ENCODE measurements around the gene NMRK2. TPM values are rescaled to one million over a fixed set of nuclear protein-coding genes. Genes with fewer than 3 reads are reported as not detected.

NMRK2 gene
- total RNA-seq, 1 experiment from 2014 or later: 60.0 TPM

DNA sequence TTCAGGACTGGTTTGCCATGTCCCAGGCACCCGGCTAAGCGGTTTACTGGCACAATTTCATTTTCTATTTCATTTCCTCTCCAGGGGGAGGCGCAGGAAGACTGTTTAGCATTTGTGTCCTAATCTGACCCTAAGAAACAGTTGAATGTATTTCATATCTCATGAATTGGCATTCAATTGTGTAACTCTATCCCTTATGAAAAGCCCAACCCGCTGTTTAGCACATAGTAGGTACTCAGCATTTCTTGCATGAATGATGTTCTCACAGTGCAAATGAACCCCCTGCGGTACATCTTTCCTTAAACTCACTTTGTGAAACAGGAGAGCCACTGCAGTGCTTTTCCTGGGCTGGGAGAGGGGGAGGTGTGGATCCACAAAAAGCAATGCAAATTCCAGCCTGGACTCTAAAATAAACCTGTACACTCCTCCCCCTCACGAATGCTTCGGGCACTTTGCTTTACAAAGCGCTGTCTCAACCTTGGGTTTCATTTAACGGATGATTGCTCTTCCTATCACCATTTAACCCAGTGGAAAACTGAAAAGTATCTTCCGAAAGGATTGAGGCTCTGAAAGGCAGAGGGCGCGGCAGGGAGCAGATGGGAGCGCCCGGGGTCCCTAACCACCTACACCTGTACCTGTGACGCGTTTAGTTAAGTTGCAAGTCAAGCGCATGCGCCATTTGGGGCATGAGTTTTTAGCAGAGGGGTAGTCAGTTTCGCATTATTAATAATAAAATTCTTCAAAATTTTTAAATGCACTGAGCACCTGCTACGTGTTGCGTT, 53.6 kb downstream of the NMRK2 start:
- Mint-ChIP-seq H3K4me3 (peak overlapping the region; percentile 97 to 99), H3K36me3 (ENCODE audit: insufficient read depth in 1 of 3, low read depth in 3 of 3) (peaks cover 33 to 42% (median 37%) of the 10 kb centered on the region in 3 experiments), H3K4me1 (peaks cover 35 to 42% of the 10 kb centered on the region in 2 experiments), H3K27me3 (ENCODE audit: low read depth) (peaks cover 9% of the 10 kb centered on the region), H3K27ac (peak overlapping the region; percentile 90 to 98 (median 97); a peak in 6 of 7 replicates), H3K9me3 (peaks cover 0 to 4% of the 10 kb centered on the region in 2 experiments; a peak in 3 of 5 replicates)
- Histone ChIP-seq H4K91ac (ENCODE audit: insufficient read length, low read depth, low read length) (no peak overlapping the region), H3K79me1 (ENCODE audit: insufficient read depth, low read depth, low read length, poor library complexity, severe bottlenecking) (peaks cover 12% of the 10 kb centered on the region), H3K9ac (ENCODE audit: extremely low read depth, insufficient read length, low read length) (no peak overlapping the region), H2BK20ac (ENCODE audit: low read depth, low read length, poor library complexity, severe bottlenecking) (no peak overlapping the region), H3K79me2 (ENCODE audit: insufficient read depth, low read length) (peaks cover 24% of the 10 kb centered on the region), H3K23me2 (ENCODE audit: insufficient read length, low read depth, low read length, poor library complexity, severe bottlenecking) (peaks cover 25% of the 10 kb centered on the region), H2AFZ (ENCODE audit: low read length) (no peak overlapping the region), H3K4ac (ENCODE audit: low read depth, low read length) (no peak overlapping the region), H3K27ac (ENCODE audit: insufficient read length, low read depth, low read length) (no peak overlapping the region), H3K56ac (ENCODE audit: insufficient read length, low read depth, low read length) (no peak overlapping the region), H2BK5ac (ENCODE audit: insufficient read length, low read length) (no peak overlapping the region), H3K4me1 (ENCODE audit: insufficient read depth, low read length) (no peaks in the 10 kb centered on the region), H2BK15ac (ENCODE audit: low read depth, low read length) (no peak overlapping the region), H3K4me2 (ENCODE audit: insufficient read depth, insufficient read length, low read length) (peak overlapping the region; percentile 85), H3K23ac (ENCODE audit: insufficient read length, low read depth, low read length) (no peak overlapping the region), H4K5ac (ENCODE audit: insufficient read length, low read depth, low read length) (no peak overlapping the region), H2BK120ac (ENCODE audit: low read depth, low read length, poor library complexity, severe bottlenecking) (no peak overlapping the region), H2AK5ac (ENCODE audit: insufficient read length, low read length) (no peak overlapping the region), H2BK12ac (ENCODE audit: insufficient read length, low read depth, low read length) (no peak overlapping the region), H3K27me3 (ENCODE audit: insufficient read depth, low read length) (no peaks in the 10 kb centered on the region), H3T11ph (ENCODE audit: low read length) (no peak overlapping the region), H3K18ac (ENCODE audit: insufficient read length, low read depth, low read length) (no peak overlapping the region), H4K20me1 (ENCODE audit: control insufficient read depth, insufficient read depth, insufficient read length) (peaks cover 4% of the 10 kb centered on the region), H3K14ac (ENCODE audit: insufficient read depth, low read length) (no peak overlapping the region), H3K9me3 (ENCODE audit: control insufficient read depth, low read depth, low read length) (no peaks in the 10 kb centered on the region), H4K8ac (replicated peaks; ENCODE audit: insufficient read length, low read depth, low read length) (no peak overlapping the region)
- TF ChIP-seq CTCF (conservative IDR thresholded peaks at IDR 0.05): peak; percentile 53; the same call in 2 of the 3 replicates
- no CpG with 5 or more reads among the region's 21 CpGs for WGBS (ENCODE audit: extremely low coverage, insufficient read length, low lambda C conversion rate)
- peak; percentile 81 for DNase-seq
